CD4-positive, alpha-beta T cell treated with Interleukin-1 beta for 1 hour (primary cell): ENCODE data around the gene C3.
"Not testable (repeated sequence)": the region's sequence is repeated elsewhere in the genome, so short reads cannot be mapped to it uniquely, and the experiment has no call there.

ENCODE experiments used
- DNase-seq, 2 donors: peaks; one replicate each; pipeline ENCODE4 v3.0.0-alpha.2; 2020 to 2022

The C3 gene

DNA sequence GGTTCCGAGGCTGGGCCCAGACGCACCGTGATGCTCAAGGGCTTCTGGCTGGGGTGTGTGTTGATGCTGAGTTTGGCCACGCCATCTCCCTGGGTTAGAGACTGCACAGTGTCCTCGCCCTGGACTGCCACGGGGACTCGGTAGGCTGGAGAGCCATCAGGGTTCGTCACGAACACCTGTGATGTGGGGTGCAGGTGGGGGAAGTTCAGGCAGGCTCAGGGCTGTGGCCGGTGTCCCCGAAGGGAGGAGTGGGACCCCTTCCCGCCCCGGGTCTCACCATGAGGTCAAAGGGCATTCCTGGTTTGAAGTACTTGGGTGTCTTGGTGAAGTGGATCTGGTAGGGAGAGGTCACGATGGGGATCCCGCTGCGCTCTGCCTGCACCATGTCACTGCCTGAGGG, 8.2 kb downstream of the C3 start:
- DNase-seq = no peak

DNA sequence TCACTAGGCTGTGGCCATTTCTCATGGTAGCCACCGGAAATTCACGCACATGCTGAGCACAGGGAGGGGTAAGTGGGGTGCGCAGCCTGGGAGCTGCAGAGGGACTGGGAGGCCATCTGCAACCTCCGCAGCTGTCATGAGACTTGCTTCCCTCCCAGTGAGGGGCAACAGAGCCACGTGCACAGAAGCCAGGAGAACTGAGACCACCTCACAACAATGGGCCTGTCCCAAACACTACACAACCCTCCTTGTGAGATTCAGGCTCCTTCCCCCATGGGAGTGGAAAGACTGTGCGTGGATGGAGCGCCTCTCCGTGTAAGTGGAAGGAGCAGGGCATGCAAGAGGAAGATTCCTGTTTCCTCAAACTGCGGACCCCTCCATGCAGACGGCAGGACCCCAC, 8.8 kb downstream of the C3 start:
- no peak for DNase-seq

DNA sequence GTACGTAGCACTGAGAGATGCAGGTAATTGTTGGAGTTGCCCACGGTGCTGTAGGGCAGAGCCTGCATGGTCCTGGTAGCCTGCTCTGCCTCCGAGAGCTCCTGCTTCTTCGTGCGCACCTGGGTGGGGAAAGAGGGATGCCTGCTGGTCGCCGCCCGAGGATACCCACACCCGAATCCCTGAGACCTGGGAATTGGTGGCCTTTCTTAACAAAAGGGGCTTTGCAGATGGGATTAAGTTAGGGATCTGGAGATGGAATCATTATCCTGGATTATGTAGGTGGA, 9.4 kb downstream of the C3 start:
- no peak for DNase-seq

DNA sequence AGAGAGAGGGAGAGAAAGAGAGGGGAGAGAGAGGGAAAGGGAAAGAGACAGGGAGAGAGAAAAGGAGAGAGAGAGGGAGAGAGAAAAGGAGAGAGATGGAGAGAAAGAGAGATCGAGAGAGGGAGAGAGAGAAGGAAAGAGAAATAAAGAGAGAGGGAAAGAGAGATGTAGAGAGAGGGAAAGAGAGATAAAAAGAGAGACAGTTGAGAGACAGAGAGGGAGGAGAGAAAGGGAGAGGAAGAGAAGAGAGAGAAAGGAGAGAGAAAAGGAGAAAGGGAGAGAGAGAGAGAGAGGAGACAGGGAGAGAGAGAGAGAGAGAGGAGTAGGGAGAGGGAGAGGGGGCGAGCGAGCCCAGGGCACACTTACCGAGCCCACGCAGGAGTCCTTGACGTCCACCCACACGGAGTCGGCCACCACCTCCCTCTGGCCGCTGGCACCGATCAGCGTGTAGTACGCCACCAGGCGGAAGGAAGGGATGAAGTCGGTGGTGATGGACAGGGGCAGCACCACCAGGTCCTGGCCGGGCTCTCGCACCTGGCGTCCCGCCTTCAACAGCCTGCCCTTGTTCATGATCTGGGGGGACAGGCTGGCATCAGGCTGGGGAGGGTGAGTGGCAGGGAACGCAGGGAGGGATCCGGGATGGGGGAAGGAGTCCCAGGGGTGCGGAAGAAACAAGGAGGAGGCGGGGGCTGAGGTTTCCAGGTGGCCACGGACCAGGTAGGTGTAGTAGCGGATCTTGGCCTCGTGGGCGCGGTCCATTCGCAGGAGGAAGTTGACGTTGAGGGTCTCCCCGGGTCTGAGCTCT, 10.0 kb downstream of the C3 start:
- DNase-seq = peak; percentile 8 to 13

DNA sequence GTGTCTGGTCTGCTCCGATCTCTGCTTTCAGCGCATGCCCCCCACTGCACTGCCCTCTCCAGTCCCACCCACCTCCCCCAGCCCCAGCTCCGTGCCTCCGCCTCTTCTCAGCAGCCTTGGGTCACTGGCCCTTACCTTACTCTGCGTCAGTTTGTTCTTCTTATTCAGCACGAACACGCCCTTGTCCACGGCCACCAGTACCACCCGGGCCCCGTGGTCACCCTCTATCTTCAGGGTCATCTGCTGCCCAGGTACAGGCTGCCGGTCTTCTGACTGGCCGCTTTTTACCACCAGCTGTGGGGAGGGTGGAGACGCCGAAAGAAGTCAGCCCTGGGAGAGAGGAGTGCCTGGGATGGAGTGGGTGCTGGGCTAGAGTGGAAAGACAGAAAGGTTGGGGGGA, 10.9 kb downstream of the C3 start:
- DNase-seq = no peak

DNA sequence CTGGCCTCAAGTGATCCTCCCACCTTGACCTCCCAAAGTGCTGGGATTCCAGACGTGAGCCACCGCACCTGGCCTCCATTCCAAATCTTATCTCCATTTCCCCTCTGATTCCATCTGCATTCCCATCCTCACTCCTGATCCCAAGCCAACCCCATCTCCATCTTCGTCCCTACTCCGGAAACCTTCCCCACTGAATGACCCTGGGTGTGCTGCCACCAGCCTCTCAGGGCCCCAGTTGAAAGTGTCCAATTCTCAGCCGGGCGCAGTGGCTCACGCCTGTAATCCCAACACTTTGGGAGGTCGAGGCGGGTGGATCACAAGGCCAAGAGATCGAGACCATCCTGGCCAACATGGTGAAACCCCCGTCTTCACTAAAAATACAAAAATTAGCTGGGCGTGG, 11.5 kb downstream of the C3 start:
- not testable (repeated sequence) for DNase-seq

DNA sequence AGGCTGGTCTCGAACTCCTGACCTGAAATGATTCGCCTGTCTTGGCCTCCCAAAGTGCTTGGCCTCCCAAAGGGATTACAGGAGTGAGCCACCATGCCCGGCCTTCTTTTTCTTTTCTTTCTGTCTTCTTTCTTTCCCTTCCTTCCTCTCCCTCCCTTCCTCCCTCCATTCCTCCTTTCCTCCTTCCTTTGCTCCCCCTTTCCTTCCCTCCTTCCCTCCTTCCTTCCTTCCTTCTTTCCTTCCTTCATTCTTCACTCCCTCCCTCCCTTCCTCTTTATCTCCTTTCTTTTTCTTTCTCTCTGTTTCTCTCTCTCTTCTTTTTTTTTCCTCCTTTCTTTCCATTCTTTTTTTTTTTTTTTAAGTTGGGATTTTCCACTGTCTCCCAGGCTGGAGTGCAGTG, 12.1 kb downstream of the C3 start:
- DNase-seq = no peak

DNA sequence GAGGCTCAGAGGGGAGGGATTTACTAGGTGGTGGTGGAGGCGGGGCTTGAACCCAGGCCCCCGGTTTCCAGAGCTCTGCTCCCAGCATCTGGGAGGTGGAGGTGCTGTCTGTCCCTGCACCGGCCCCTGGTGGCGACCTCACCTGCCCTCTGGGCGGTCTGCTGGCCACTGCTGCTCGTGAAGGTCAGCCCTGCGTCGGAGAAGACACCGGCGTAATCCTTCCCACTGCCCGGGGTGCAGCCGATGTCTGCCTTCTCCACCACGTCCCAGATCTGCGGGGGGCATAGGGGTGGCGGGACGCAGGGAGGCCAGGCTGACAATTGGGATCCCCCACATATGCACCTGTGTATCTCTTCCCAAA, 12.8 kb downstream of the C3 start:
- DNase-seq = no peak

DNA sequence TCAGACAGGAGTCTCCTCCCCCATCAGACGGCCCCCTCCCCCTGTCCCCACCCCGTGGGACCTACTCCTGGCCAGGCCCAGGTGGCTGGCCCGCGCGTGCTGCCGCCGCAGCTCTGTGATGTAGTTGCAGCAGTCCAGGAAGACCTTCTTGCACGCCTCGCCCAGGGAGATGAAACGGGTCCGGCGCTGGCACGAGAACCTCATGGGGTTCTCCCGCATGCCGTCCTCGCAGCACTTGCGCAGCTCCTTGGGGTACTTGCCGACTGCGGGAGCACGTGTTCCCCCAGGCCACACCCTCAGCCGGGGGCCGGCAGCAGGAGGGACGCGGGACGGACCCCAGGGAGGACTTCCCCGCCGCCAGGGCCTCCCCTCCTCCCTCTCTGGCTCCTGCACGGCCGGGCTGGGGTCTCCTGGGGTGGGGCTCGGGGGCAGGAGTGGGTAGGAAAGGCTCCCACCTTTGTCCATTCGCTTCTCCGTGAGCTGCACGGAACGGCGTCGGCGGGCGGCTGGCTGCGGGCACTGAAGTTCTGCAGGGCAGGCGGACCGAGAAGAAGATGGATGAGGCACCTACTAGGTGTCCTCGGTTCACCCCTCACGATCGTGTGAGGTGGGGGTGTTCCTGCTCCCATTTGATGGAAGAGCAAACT, 13.3 kb downstream of the C3 start:
- DNase-seq = no peak

DNA sequence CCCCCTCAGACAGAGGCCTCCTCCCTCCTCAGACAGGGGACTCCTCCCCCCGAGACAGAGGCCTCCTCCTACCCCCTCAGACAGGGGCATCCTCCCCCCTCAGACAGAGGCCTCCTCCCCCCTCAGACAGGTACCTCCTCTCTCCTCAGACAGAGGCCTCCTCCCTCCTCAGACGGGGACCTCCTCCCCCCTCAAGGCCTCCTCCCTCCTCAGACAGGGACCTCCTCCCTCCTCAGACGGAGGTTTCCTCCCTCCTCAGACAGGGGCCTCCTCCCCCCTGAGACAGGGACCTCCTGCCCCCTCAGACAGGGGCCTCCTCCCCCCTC, 13.9 kb downstream of the C3 start:
- no peak for DNase-seq

DNA sequence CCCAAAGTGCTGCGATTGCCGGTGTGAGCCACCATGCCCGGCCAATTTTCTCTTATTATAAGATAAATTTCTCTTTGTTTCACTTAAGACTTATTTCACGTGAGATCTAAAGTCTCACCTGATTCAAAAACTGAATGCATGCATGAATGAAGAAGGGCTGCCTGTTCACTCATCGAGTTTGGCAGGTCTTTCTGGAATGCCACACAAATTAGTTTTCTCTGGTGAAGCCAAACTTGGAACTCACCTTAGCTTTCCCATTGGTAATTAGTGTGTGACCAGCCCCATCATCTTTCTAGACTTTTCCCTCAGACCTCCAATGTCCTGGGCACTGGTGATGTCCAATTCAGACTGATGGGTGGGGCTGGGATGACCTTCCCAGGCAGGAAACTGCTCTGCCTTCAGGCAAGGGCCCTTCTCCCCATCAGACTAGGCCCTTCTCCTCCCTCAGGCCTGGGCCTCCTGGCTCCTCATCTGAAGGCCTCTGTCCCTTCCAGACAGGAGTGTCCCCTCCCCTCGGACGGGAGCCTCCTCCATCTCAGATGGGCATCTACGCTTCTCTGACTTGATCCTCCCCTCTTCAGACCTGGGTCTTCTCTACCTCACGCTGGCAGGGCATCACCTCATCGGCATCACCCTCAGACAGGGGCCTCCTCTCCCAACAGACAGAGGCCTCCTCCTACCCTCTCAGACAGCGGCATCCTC, 14.4 kb downstream of the C3 start:
- no peak for DNase-seq

DNA sequence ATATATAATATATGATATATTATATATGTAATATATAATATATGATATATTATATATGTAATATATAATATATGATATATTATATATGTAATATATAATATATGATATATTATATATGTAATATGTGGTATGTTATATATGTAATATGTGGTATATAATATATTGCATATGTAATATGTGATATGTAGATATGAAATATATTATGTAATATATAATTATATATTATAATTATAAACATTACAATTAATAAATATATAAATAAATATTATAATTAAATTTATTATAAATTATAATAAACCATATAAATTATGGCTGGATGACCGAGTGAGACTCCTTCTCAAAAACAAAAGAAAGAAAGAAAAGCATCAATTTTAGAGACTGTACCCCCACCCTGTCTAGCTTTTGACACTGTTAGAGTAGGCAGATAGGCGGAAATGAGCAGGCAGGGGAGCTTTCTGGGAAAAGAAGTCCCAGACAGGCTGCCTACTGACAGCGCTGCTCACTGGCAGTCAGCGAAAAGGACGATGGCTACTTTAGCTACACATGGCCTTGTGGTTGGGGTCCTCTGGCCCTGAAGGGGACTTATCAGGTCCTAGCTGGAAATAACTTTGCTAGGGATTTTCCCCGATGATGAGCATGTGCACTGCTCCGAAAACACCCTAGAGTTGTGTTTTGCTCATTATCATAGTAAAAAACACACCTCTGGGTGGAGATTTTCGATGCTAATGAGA, 19.7 kb downstream of the C3 start:
- DNase-seq = no peak

DNA sequence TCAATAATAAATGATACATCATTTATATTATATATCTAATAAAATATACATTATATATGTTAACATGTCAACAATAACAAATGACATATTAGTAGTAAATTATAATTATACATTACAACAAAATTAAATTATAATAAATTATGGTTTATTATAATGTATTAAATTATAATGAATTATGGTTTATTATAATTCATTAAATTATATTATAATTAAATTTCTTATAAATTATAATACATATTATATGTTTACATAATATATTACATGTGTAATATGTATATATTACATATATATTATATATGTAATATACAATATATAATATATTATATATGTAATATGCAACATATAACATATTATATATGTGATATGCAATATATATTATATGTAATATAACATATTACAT, 20.5 kb downstream of the C3 start:
- no peak for DNase-seq

DNA sequence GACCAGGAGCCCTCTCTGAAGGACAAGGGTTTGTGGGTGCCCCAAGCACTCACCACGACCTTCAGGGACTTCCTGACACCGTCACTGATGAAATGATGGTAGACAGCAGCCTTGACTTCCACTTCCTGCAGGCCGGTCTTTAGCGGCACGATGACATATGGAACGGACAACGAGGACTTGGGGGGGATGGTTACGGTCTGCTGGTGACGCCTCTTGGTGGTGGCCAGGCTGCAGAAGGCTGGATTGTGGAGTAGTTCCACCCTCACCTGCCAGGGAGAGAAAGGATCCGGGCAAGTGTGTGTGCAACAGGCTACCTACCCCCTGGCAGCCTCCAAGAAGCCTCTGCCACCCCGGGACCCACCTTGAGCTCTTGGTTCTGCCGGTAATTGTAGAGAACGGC, 23.2 kb downstream of the C3 start:
- no peak for DNase-seq

DNA sequence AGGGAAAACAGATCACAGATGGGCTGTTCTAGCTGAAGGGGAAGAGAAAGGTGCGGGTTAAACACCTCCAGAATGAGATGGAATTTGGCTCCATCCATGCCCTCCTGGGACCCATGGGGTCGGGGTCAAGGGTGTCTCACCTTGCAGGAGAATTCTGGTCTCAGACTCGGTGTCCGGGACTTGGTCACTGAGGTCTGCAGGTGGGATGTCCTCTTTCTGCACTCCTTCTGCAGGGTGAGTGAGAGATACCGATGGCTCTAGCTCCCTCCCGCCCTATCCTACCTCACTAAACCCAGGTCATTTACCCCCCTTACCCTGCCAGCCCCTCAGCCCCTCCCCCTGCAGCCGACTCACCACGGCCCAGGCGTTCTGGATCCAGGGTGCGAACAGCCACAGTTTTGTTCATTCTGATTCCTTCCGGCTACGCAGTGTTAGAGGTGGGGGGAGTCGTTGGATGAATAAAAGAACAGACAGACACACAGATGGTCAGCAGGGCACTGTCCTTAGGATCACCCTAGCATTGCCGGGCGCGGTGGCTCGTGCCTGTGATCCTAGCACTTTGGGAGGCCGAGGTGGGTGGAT, 24.1 kb downstream of the C3 start:
- DNase-seq = no peak

DNA sequence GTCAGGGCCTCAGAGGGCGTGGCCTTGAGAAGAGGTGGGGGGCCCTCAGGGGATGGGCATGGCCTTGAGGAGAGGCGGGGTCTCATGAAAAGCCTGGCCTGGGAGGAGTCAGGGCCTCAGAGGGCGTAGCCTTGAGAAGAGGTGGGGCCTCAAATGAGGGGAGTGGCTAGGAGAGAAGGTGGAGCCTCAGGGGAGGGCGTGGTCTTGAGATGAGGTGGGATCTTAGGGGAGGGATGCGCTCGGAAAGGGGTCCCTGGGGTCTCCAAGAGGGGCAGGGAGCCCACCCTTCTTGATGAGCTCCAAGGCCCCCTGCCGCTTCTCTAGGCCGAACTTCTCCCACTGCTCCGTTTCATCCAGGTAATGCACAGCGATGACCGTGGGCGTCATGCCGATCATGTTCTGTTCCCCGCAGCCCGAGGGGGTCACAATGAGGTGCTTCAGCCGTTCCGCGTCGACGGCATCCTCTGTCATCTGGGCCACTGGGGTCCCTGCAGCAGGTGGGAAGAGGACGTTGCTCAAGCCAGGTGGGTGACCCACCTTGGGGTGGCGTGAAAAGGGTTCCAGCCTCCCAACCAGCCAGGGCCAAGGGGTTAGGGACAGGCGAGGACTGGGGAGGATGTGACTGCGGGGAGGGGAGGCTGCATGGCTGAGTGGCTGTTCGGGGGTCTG, 26.2 kb downstream of the C3 start:
- DNase-seq = no peak

DNA sequence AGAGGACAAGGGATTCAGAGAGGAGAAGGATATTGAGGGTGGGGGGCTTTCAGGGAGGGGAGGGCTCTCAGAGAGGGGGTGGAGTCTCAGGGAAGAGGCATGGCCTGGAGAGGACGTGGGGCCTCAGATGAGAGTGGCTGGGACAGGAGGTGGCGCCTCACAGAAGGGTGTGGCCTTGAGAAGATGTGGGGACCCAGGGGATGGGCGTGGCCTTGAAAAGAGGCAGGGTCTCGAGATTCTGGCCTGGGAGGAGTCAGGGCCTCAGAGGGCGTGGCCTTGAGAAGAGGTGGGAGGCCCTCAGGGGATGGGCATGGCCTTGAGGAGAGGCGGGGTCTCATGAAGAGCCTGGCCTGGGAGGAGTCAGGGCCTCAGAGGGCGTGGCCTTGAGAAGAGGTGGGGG, 26.8 kb downstream of the C3 start:
- DNase-seq = no peak

DNA sequence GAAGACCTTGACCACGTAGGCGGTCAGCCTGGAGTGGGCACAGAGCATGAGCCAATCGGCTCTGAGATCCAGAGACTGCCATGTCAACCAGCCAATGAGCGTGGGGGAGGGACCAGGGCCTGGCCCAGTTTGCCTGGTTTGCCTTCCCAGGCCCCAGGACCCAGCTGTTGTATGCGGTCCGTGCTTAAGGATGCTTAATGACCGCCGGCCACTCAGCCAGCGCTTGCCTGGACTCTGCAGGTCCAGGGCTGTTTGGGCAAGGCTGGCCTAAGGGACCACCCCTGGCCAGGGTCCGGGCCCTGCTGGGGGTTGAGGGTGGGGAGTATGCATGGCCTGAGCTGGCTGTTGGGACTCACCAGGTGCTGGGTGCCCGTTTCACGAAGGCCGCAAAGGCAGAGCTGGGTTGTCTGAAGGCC, 27.4 kb downstream of the C3 start:
- no peak for DNase-seq

DNA sequence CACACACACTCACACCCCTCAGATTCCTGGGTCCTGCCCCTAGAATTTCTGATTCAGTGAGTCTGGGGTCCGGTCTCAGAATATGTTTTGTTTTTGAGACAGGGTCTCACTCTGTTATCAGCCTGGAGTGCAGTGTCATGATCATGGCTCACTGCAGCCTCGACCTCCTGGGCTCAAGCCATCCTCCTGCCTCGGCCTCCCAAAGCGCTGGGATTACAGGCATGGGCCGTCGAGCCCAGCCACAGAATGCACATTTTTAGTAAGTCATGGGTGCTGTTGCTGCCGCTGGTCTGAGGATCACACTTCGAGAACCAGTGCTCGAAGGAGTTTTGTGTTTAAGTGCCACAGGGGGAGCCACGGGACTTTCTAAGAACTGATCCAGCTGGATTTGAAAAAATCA, 28.4 kb downstream of the C3 start:
- DNase-seq = no peak

DNA sequence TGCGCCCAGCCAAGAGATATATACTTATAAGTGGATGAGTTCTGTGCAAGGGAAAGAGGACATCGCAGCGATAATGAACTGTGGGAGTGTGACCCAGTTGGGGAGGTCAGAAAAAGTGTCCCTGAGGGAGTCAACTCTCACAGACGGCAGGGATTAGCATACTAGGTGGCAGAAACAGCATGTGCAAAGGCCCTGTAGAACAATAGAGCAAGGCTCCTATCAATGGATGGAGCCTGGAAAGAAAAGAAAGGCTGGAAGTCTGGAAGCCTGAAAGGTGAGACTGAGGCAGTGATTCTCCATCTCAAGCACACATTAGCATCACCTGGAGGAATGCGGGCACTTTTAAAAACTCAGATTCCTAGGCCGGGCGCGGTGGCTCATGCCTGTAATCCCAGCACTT, 29.1 kb downstream of the C3 start:
- no peak for DNase-seq

DNA sequence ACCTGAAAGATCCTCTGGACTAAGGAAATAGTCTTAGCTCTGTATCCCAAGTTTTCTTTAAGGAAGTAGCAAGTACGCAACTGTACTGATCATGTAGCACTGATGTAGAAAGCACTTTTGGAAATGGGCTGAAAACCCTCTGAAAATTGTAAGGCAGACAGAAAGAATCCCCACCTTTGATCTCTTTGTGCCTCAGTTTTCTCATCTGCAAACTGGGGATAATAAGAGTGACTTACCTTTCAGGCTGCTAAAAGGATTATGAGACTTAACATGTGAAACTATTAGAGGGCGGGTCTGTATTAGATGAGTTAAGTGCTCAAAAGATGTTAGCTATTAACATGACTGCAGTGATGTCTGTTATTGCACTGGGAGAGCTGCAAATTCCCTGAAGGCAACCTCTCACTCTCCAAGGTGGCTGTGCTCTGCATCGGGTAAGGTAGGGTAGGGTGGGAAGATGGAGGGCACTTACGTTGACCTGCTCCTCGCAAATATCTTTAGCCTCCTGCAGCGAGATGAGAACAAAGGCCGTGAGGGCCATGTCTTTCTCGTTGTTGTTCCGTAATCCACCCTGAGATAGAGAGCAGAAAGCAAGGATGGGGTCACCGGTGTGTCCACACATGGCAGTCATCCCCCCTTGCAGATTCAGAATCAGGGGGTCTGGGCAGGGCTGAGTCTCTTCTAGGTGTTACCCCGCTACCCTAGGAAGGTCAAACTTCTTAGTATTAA, 30.1 kb downstream of the C3 start:
- DNase-seq = no peak

DNA sequence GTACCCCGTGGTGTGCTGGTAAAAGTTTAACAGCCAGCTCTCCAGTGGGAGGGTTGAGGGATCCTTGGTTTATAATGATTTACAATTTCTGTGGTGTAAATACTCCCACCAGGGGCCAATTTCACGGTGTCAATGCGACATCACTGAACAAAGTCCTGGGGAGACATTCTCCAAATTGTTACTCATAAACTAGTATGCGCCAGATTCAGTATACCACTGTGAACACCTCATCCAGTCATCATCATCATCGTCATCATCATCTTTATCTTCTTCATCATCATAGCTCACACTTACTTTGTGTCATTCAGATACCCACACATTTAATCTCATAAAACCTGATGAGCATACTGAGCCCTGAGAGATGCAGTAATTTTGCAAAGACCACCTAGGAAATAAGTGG, 33.3 kb downstream of the C3 start:
- DNase-seq = no peak

DNA sequence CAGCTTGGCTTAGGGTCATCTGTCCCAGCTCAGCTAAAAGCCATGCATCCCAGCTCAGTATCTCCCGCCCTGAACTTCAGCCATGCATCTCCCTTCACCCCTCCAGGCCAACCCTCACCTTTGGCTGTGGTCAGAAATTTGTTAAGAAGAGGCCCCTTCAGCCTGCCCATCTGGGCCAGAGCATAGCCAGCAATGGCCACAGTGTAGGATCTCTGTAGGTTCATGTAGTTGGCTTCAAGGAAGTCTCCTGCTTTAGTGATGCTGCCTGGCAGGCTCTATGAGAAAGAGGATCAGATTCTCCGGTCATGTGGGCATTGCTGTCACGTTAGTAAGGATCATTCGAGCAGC, 33.8 kb downstream of the C3 start:
- DNase-seq = no peak
